NCI-H748 (cell line): Measurements from ENCODE around the gene TM4SF18.
A peak's percentile ranks its signal among the peaks of the same experiment; 100 is the strongest.
"Not testable (repeated sequence)": the region's sequence is repeated elsewhere in the genome, so short reads cannot be mapped to it uniquely, and the experiment has no call there.

ENCODE experiments used
- DNase-seq: peaks from one replicate; lab custom pipeline; 2025; ENCODE audit not compliant: unreplicated experiment; lab: John Stamatoyannopoulos, UW

TM4SF18 gene

GRCh38 chr3:149368674-149369497 is 35.5 kb upstream of the TM4SF18 start:
- peak; percentile 87 for DNase-seq

GRCh38 chr3:149368201-149368673 is 34.8 kb upstream of the TM4SF18 start:
- peak; percentile 54 for DNase-seq

- DNase-seq = peak; percentile 28
Measured at GRCh38 chr3:149366941-149367840, 33.8 kb upstream of the TM4SF18 start.

- DNase-seq = peak; percentile 86
Measured at GRCh38 chr3:149366031-149366430, 32.6 kb upstream of the TM4SF18 start.

GRCh38 chr3:149364624-149365023 is 31.2 kb upstream of the TM4SF18 start:
- peak; percentile 22 for DNase-seq

- no peak for DNase-seq
Measured at GRCh38 chr3:149363053-149363452, 29.6 kb upstream of the TM4SF18 start.

- no peak for DNase-seq
Measured at GRCh38 chr3:149362366-149362765, 28.9 kb upstream of the TM4SF18 start.

GRCh38 chr3:149356630-149357029 is 23.2 kb upstream of the TM4SF18 start:
- DNase-seq = no peak

GRCh38 chr3:149356044-149356592 is 22.7 kb upstream of the TM4SF18 start:
- DNase-seq = peak; percentile 3

GRCh38 chr3:149353581-149354184 is 20.2 kb upstream of the TM4SF18 start:
- DNase-seq = no peak

- peak; percentile 80 for DNase-seq
Measured at GRCh38 chr3:149352556-149352955, 19.1 kb upstream of the TM4SF18 start.

GRCh38 chr3:149343951-149344350 is 10.5 kb upstream of the TM4SF18 start:
- DNase-seq = peak; percentile 51

- no peak for DNase-seq
Measured at GRCh38 chr3:149342413-149343380, 9.3 kb upstream of the TM4SF18 start.

GRCh38 chr3:149340310-149340933 is 7.0 kb upstream of the TM4SF18 start:
- DNase-seq = peak; percentile 93

GRCh38 chr3:149339931-149340309 is 6.5 kb upstream of the TM4SF18 start:
- DNase-seq = peak; percentile 78

GRCh38 chr3:149337486-149337885 is 4.0 kb upstream of the TM4SF18 start:
- not testable (repeated sequence) for DNase-seq

GRCh38 chr3:149336925-149337324 is 3.5 kb upstream of the TM4SF18 start:
- no peak for DNase-seq

- no peak for DNase-seq
Measured at GRCh38 chr3:149332771-149333170, 665 bp downstream of the TM4SF18 start.

- DNase-seq = no peak
Measured at GRCh38 chr3:149332227-149332765, 1.1 kb downstream of the TM4SF18 start.
